Measurements from ENCODE around the gene TMEM63A. TPM values are rescaled to one million over a fixed set of nuclear protein-coding genes. Genes with fewer than 3 reads are reported as not detected.

TMEM63A gene
- total RNA-seq, 1 experiment from 2014 or later, result 91.7 TPM

DNA sequence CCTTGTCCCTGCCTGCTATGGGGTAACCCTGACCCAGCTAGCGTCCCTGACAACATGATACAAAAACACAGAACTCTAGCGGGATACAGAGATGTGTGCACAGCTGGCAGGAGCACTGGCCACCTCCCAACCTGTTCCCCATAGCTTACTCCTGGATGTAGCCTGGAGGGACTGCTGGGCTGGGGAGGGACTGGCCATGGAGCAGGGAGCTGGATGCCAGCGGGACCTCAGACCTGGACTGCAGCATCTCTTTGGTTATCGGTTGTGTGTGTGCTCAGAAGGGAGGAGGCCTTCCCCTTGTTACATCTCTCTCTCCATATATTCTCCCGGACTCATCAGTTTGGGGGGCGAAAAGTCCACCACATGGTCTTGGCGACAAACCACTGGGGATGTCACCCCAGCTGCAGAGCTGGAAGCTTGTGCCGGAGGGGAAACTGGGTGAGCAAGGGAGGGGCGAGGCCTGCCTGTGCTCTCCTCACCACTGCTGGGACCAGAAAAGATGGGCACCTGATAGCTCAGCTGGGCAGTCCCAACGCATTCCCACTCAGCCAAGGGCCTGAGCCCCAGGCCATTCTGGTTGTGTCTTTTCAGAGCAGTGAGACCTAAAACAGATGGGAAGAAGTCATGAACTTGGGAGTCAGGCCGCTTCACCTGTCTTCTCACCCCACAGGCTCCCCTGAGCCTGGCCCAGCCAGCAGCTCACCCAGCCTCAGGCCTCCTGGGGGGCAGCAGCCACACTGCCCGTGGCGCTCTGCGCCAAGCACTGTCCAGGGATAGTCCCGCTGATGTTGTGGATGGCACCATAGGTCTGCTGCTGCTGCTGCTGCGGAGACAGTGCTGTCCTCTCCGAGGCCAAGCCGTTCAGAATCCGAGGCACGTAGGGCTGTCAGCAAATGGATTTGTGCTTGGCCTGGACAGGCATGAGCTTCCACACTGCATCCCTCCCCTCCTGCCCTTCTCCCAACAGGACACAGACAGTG, 35.6 kb downstream of the TMEM63A start:
- Mint-ChIP-seq H3K27me3 (ENCODE audit: low read depth) (peaks cover 3% of the 10 kb centered on the region; the same call in 1 of the 2 replicates), H3K9me3 (peaks cover 11% of the 10 kb centered on the region), H3K36me3 (peaks cover 50% of the 10 kb centered on the region), H3K4me3 (no peak overlapping the region), H3K27ac (0 out of 2 replicates have a peak overlapping the region, but pooled peaks have one; percentile 36), H3K4me1 (peaks cover 12% of the 10 kb centered on the region)
- TF ChIP-seq MAX (CRISPR knock-in tag; IDR thresholded peaks at IDR 0.05) (no peak), FOXJ3 (CRISPR knock-in tag; IDR thresholded peaks at IDR 0.05; ENCODE audit: borderline replicate concordance) (no peak), ZNF121 (CRISPR knock-in tag; IDR thresholded peaks at IDR 0.05) (no peak), FOXP1 (CRISPR knock-in tag; IDR thresholded peaks at IDR 0.05; ENCODE audit: borderline replicate concordance) (no peak), ZSCAN18 (CRISPR knock-in tag; IDR thresholded peaks at IDR 0.05) (no peak), ZNF317 (CRISPR knock-in tag; IDR thresholded peaks at IDR 0.05; ENCODE audit: borderline replicate concordance, low read depth) (no peak), SOX15 (CRISPR knock-in tag; IDR thresholded peaks at IDR 0.05) (no peak), NFYB (CRISPR knock-in tag; conservative IDR thresholded peaks at IDR 0.05; ENCODE audit: low read depth) (no peak), ATF1 (CRISPR knock-in tag; IDR thresholded peaks at IDR 0.05) (peak; percentile 30; the same call in 1 of the 2 replicates), ZNF232 (CRISPR knock-in tag; IDR thresholded peaks at IDR 0.05) (no peak), SP1 (CRISPR knock-in tag; conservative IDR thresholded peaks at IDR 0.05) (no peak)
- TF ChIP-seq, protein P1, sequence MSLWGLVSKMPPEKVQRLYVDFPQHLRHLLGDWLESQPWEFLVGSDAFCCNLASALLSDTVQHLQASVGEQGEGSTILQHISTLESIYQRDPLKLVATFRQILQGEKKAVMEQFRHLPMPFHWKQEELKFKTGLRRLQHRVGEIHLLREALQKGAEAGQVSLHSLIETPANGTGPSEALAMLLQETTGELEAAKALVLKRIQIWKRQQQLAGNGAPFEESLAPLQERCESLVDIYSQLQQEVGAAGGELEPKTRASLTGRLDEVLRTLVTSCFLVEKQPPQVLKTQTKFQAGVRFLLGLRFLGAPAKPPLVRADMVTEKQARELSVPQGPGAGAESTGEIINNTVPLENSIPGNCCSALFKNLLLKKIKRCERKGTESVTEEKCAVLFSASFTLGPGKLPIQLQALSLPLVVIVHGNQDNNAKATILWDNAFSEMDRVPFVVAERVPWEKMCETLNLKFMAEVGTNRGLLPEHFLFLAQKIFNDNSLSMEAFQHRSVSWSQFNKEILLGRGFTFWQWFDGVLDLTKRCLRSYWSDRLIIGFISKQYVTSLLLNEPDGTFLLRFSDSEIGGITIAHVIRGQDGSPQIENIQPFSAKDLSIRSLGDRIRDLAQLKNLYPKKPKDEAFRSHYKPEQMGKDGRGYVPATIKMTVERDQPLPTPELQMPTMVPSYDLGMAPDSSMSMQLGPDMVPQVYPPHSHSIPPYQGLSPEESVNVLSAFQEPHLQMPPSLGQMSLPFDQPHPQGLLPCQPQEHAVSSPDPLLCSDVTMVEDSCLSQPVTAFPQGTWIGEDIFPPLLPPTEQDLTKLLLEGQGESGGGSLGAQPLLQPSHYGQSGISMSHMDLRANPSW (CRISPR knock-in tag; conservative IDR thresholded peaks at IDR 0.05; ENCODE audit: low read depth), result no peak
- TF ChIP-seq, protein P2, sequence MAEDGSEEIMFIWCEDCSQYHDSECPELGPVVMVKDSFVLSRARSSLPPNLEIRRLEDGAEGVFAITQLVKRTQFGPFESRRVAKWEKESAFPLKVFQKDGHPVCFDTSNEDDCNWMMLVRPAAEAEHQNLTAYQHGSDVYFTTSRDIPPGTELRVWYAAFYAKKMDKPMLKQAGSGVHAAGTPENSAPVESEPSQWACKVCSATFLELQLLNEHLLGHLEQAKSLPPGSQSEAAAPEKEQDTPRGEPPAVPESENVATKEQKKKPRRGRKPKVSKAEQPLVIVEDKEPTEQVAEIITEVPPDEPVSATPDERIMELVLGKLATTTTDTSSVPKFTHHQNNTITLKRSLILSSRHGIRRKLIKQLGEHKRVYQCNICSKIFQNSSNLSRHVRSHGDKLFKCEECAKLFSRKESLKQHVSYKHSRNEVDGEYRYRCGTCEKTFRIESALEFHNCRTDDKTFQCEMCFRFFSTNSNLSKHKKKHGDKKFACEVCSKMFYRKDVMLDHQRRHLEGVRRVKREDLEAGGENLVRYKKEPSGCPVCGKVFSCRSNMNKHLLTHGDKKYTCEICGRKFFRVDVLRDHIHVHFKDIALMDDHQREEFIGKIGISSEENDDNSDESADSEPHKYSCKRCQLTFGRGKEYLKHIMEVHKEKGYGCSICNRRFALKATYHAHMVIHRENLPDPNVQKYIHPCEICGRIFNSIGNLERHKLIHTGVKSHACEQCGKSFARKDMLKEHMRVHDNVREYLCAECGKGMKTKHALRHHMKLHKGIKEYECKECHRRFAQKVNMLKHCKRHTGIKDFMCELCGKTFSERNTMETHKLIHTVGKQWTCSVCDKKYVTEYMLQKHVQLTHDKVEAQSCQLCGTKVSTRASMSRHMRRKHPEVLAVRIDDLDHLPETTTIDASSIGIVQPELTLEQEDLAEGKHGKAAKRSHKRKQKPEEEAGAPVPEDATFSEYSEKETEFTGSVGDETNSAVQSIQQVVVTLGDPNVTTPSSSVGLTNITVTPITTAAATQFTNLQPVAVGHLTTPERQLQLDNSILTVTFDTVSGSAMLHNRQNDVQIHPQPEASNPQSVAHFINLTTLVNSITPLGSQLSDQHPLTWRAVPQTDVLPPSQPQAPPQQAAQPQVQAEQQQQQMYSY (CRISPR knock-in tag; IDR thresholded peaks at IDR 0.05), result 0 out of 2 replicates have a peak, but pooled peaks have one; percentile 14
- TF ChIP-seq, protein P3, sequence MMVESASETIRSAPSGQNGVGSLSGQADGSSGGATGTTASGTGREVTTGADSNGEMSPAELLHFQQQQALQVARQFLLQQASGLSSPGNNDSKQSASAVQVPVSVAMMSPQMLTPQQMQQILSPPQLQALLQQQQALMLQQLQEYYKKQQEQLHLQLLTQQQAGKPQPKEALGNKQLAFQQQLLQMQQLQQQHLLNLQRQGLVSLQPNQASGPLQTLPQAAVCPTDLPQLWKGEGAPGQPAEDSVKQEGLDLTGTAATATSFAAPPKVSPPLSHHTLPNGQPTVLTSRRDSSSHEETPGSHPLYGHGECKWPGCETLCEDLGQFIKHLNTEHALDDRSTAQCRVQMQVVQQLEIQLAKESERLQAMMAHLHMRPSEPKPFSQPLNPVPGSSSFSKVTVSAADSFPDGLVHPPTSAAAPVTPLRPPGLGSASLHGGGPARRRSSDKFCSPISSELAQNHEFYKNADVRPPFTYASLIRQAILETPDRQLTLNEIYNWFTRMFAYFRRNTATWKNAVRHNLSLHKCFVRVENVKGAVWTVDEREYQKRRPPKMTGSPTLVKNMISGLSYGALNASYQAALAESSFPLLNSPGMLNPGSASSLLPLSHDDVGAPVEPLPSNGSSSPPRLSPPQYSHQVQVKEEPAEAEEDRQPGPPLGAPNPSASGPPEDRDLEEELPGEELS (CRISPR knock-in tag; IDR thresholded peaks at IDR 0.05), result no peak
- ChIA-PET POLR2A (interaction anchor here (1.2 to 1.5 kb wide), 2 partner anchors 35 to 69 kb away, joined by 3 to 5 read pairs; partner anchors contain the start of gene SRP9), CTCF (interaction anchor here (0.6 to 3.0 kb wide), 26 partner anchors 9 to 373 kb away, joined by 3 to 32 read pairs (median 4); partner anchors contain the start of genes EPHX1, LEFTY1, SRP9 and TMEM63A)
- DNase-seq (ENCODE audit: low spot score) (no peak), ATAC-seq (no peak)
